ENCODE data around the gene MOV10.
A peak's percentile ranks its signal among the peaks of the same experiment; 100 is the strongest.
"Not testable (repeated sequence)": the region's sequence is repeated elsewhere in the genome, so short reads cannot be mapped to it uniquely, and the experiment has no call there.

Gene MOV10

GRCh38 chr1:112713466-112714312 lies 39.2 kb downstream of the MOV10 start:
- DNase-seq (ENCODE audit: low read depth in 4 of 4, low spot score in 1 of 4) = no peak

DNA sequence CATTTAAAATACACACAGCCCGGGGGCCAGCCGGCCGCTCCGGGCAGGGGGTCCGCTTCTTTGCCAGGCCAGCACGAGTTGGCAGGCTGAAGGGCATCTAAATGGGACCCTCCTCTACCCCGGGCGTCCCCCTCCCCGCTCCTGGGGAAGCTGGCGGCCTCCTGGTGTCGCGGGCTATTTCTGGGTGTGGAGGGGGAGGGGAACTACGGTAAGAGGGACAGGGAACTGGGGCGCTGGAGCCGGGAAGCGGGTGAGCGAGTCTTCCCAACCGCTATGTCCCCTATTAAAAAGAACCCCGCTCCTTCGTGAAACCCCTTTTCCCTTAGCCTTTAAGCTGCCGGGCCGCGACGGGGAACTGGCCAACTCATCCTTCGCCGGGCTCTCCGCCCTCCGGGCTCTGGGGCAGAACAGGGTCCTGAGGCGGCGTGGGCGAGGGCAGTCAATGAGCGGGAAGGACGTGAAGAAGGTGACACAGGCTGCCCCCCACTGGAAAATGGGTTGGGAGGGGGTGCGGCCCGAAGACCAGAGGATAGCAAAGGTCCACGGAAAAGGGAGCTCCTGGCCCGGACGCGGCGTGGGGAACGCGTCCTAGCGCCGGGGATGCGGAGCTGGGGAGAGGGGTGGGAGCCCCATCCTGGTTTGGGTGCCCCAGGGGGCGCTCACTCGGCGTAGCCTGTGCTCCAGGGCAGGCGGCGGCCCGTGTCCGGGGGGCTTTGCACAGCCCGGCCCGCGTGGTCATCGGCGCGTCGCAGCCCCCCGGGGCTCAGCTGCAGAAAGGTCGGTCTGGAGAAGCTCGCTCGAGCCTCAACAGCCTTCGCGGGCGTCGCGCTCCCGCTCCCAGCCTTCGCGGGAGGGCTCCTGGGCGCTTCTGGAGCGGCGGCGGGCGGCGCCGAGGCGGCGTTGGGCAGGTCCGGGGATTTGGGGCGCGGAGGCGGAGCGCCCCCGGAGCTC lies 40.1 kb downstream of the MOV10 start:
- no peak for DNase-seq (ENCODE audit: low read depth in 4 of 4, low spot score in 1 of 4)

GRCh38 chr1:112715264-112716053 lies 41.0 kb downstream of the MOV10 start, which contains the start of gene PPM1J:
TSS of gene PPM1J (minus strand) at chr1:112715332. CDS start at chr1:112715301, 31 bp downstream.
- peak; percentile 84 to 95 (median 86) for DNase-seq (ENCODE audit: low read depth in 4 of 4, low spot score in 1 of 4)

- peak; percentile 65 to 74 (median 73) for DNase-seq (ENCODE audit: low read depth in 4 of 4, low spot score in 1 of 4)
Observed at GRCh38 chr1:112716133-112716720, 41.8 kb downstream of the MOV10 start.

DNA sequence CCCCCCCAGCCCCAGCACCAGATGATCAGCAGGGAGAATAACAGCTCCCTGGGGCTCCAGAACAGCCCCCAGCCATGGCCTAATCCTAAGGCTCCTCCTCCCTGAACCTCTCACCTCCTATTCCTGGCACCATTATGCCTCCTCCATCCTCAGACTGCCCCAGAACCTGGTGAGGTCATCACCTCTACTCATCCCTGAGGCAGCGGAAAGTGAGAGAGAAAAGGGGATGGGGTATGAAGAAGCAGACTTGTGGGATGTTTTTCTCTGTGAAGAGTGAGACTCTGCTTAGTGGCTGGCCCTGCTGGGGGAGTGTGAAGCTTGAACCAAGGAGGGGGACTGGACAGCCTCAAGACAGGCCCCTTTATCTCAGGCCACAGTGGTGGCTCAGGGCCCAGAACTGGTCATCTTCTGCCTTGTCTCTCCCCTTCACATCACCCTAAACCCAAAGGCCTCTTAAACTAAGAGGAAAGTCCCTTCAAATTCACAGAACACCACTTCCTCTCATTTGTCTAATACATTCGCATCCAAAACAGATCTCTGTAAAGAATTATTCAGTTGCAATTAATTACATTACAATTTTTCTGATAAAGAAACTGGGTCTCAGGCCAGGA lies 42.9 kb downstream of the MOV10 start:
- no peak for DNase-seq (ENCODE audit: low read depth in 4 of 4, low spot score in 1 of 4)

- DNase-seq (ENCODE audit: low read depth in 4 of 4, low spot score in 1 of 4) = peak; percentile 47 to 70 (median 62)
Observed at GRCh38 chr1:112718691-112719418, 44.4 kb downstream of the MOV10 start.

GRCh38 chr1:112719706-112720105 lies 45.2 kb downstream of the MOV10 start:
- no peak for DNase-seq (ENCODE audit: low read depth in 4 of 4, low spot score in 1 of 4)

DNA sequence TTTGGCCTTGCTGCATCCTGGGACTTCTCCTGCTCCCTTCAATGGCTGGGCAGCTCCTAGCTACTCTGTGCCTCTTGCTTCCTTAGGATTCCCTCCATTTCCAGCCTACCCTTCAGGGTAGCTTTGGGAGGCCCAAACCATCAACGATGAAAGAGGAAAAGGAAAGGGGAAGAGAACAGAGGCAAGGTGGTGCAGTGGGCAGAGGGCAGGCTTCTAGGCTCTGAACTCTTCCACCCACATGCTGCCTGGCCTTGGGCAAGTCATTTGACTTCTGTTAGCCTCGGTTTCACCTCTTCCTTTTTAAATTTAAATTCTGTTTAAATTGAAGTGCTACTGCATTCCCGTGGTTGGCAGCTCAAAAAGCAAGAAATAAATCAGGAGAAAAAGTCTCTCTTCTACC lies 46.3 kb downstream of the MOV10 start:
- DNase-seq (ENCODE audit: low read depth in 4 of 4, low spot score in 1 of 4) = no peak

DNA sequence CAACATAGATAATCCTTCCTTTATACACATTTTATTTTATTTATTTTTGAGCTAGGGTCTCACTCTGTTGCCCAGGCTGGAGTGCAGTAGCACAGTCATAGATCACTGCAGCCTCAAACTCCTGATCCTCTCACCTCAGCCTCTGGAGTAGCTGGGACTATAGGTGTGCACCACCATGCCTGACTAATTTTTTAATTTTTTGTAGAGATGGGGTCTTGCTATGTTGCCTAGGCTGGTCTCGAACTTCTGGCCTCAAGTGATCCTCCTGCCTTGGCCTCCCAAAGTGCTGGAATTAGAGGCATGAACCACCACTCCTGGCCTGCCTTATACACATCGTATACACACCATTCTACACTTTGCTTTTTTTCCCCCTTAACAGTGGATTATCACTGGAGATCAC lies 46.8 kb downstream of the MOV10 start:
- not testable (repeated sequence) for DNase-seq (ENCODE audit: low read depth in 4 of 4, low spot score in 1 of 4)

DNA sequence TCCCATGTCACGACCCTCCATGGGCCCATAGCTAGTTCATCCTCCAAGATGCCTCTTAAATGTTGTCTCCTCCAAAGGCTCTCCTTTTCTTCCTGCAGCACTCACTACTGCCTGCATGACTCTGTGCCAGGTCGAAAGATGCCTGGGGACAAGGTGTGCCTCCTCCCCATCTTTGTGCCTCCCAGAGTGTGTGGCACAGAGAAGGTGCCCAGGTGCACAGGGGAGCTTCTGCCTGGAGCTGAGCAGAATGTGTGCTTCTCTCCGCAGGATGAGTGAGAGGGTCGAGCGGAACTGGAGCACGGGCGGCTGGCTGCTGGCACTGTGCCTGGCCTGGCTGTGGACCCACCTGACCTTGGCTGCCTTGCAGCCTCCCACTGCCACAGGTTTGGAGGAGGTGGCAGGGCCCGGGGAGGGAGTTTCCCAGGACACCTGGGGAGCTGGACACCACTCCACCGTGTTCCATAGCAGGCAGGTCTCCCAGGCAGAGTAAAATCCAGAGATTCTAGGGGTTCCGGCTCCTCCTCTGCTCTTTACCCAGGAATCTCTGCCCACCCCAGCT lies 47.6 kb downstream of the MOV10 start:
- DNase-seq (ENCODE audit: low read depth in 4 of 4, low spot score in 1 of 4) = no peak

DNA sequence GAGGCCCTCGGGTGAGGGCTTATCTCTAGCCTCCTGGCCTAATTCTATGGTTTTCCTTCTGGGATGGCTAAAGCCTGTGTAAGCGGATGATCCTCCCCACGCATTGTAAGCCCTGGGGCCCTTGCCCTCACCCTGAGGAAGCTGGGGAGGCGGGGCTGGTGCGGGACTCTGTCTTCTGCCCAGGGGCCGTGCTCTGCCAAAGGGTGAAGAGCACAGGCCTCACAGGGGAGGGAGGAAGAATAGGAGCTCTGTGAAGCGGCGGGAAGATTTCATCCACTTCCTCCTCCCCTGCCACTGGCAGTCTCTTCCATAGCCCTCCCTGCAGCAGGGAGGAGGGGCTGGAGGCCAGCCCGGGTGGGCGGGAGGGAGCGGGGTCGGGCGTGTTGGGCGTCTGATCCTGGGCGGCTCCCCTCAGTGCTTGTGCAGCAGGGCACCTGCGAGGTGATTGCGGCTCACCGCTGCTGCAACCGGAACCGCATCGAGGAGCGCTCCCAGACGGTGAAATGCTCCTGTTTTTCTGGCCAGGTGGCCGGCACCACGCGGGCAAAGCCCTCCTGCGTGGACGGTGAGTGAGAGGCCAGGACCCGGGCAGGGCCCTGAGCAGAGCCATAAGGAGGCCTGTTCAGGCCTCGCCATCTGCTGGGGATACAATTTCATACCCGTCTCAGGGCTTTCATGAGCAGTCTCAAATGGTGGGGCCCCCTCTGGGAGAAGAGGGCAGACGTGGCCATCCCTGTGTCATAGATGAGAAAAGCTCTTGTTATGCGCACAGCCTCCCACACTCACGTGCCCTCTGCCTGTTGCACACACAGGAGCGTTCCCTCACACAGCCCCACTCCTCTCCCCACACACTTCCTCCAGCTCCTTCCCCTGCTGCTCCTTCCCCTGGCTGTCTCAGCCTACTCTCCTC lies 48.4 kb downstream of the MOV10 start:
- DNase-seq (ENCODE audit: low read depth in 4 of 4, low spot score in 1 of 4) = no peak

GRCh38 chr1:112723511-112723839 lies 49.0 kb downstream of the MOV10 start:
- no peak for DNase-seq (ENCODE audit: low read depth in 4 of 4, low spot score in 1 of 4)

GRCh38 chr1:112724240-112724639 lies 49.8 kb downstream of the MOV10 start:
- DNase-seq (ENCODE audit: low read depth in 4 of 4, low spot score in 1 of 4) = not testable (repeated sequence)

- no peak for DNase-seq (ENCODE audit: low read depth in 4 of 4, low spot score in 1 of 4)
Observed at GRCh38 chr1:112727716-112728115, 53.3 kb downstream of the MOV10 start.

- not testable (repeated sequence) for DNase-seq (ENCODE audit: low read depth in 4 of 4, low spot score in 1 of 4)
Observed at GRCh38 chr1:112728306-112728971, 54.0 kb downstream of the MOV10 start.

- DNase-seq (ENCODE audit: low read depth in 4 of 4, low spot score in 1 of 4) = not testable (repeated sequence)
Observed at GRCh38 chr1:112729011-112729410, 54.6 kb downstream of the MOV10 start.

DNA sequence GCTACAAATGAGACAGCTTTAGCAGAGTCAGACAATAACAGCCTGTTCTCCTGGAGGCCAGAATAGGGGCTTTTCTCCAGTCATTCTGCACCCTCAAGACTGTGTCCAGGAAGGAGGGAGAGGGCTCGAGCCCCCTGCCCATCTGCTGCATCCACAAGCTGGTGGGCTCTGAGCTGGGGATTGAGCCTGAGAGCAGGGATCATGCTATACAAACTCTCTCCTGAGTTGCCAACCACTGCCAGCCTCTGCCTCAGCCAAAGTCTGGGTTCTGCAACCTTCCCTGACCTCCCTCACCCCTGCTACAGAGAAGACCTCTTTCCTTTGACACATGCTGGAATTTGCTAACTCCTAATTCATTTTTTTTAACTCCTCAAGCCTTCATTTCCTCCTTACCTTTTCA lies 55.5 kb downstream of the MOV10 start:
- no peak for DNase-seq (ENCODE audit: low read depth in 4 of 4, low spot score in 1 of 4)

GRCh38 chr1:112731451-112731850 lies 57.0 kb downstream of the MOV10 start:
- no peak for DNase-seq (ENCODE audit: low read depth in 4 of 4, low spot score in 1 of 4)
